Uterus (tissue), 2 donors: ENCODE data around the gene STBD1.

Experiments
- POLR2A ChIP-seq, 2 donors: fragments of 450-650 bp; IDR thresholded peaks; one replicate each; pipeline ENCODE4 v1.6.1; 2016; ENCODE audit warnings: antibody characterized with exemption in 2 of 2, mild to moderate bottlenecking in 1 of 2, moderate library complexity in 1 of 2
- TF ChIP-seq, protein P1 (sequence below), 4 experiments: fragments of 200-600 bp in 2 of 4; fragments of 450-650 bp in 2 of 4; sonication (generic) in 2 of 4; IDR thresholded peaks; one replicate each; pipeline ENCODE4 v1.5.1; 2016 to 2019; ENCODE audit warnings: antibody characterized with exemption in 4 of 4, mild to moderate bottlenecking in 2 of 4, moderate library complexity in 1 of 4

DNA sequence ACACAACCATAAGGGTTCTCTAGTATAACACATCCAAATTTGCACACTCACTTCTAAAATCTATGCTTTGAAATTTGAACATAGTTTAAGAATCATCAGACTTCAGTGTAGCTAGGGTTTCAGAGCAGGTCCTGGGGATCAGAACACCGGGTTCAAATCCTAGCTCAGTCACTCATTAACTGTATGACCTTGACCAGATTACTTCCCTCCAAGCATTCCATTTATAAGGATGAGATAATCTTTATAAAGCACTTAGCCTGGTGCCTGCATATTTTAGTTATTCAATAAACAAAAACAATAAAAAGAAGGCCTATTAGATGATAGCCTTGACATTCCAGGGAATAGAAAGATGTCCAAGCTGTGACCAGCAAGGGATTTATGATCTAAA lies 4.8 kb upstream of the STBD1 start:
- TF ChIP-seq, protein P1, sequence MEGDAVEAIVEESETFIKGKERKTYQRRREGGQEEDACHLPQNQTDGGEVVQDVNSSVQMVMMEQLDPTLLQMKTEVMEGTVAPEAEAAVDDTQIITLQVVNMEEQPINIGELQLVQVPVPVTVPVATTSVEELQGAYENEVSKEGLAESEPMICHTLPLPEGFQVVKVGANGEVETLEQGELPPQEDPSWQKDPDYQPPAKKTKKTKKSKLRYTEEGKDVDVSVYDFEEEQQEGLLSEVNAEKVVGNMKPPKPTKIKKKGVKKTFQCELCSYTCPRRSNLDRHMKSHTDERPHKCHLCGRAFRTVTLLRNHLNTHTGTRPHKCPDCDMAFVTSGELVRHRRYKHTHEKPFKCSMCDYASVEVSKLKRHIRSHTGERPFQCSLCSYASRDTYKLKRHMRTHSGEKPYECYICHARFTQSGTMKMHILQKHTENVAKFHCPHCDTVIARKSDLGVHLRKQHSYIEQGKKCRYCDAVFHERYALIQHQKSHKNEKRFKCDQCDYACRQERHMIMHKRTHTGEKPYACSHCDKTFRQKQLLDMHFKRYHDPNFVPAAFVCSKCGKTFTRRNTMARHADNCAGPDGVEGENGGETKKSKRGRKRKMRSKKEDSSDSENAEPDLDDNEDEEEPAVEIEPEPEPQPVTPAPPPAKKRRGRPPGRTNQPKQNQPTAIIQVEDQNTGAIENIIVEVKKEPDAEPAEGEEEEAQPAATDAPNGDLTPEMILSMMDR (IDR thresholded peaks at IDR 0.05) = no peak
- TF ChIP-seq POLR2A (IDR thresholded peaks at IDR 0.05) = no peak
